Measurements from ENCODE around the gene SPTLC2. TPM values are rescaled to one million over a fixed set of nuclear protein-coding genes. Genes with fewer than 3 reads are reported as not detected.
A peak's percentile ranks its signal among the peaks of the same experiment; 100 is the strongest.
"Not testable (repeated sequence)": the region's sequence is repeated elsewhere in the genome, so short reads cannot be mapped to it uniquely, and the experiment has no call there.

Gene SPTLC2
- total RNA-seq, 1 donor from 2014 or later, result 37.3 TPM

DNA sequence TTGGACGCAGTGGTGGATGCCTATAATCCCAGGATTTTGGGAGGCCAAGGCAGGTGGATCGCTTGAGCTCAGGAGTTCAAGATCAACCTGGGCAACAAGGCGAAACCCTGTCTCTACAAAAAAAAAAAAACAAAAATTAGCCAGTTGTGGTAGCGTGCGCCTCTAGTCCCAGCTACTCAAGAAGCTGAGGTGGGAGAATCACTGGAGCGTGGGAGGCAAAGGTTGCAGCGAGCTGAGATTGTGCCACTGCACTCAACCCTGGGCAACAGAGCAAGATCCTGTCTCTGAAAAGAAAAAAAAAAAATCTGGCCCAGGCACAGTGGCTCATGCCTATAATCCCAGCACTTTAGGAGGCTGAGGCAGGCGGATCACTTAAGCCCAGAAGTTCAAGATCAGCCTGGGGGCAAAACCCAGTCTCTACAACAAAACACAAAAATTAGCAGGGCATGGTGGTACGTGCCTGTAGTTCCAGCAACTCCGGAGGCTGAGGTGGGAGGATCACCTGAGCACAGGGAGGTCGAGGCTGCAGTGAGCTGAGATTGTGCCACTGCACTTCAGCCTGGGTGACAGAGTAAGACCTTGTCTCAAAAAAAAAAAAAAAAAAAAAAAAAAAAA, 27.9 kb downstream of the SPTLC2 start:
- DNase-seq, result not testable (repeated sequence)

DNA sequence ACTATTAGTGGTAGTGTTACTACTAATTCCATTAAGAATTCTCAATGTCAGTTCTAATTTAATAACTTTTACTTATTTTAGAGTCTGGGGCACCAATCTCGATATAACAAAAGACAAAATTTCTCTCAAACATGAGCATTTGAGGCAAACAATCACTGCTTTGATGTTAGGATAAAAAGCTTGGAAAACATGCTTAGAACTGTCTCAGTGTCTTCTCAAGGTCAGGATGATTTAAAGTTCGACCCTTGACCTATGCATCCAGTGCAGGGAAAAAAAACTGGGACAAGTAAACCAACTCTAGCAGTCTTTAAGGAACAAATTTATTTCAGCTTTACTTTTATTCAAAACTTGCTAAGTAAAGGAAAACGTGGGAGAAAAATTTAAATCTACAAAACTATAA, 31.1 kb downstream of the SPTLC2 start:
- no peak for DNase-seq

DNA sequence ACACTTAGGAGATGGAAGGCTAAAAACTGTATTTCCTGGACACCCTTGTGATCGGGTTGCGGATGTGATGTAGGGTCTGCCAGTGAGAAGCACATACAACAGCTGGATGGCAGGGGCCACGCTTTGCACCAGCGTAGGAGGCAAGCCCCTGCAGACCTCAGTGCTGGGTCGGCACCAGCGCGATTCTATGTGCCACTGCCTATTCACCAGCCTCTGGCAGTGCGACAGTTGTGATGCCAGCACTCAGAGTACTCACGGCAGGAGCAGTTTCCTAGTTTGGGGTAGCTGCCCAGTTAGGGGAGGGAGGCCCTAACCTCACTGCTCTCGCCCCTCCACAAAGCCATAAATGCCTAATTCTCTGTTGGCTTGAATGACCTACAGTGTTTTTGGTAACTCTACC, 31.6 kb downstream of the SPTLC2 start:
- no peak for DNase-seq

DNA sequence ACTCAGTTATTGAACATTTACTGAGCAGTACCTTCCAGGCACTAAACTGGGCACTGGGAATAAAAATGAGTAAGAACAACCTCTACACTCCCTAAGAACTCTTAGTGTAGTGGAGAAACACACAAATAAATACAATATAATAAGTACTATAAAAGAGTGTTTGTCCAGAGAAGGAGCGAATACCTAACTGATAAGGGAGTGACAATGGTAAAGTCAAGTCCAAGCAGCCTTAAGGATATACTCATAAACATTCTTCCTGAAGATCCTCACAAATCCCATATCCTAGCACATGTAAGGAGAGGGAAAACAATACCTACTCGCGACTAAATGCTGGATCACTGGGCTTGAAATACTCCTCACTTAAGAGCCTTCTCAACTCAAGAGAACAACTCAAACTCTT, 32.8 kb downstream of the SPTLC2 start:
- DNase-seq, result no peak

DNA sequence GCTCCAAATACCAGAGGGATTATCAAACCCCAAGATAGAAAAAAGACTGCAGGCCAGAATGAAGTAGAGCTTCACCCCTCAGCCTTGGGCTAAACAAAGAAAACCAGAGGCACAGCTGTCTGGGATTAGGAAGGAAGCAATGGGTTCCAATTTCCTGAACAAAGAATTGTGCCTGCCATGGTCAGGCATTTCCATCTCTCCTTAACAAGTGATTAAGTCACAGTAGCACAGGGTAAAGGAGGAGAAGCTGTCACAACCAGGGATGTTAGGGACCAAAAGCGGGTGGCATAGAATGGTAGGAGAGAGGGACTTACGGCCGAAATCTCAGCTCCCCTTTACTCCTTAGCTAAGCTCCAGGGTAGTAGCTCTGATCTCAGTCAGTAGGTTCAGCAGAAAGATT, 33.9 kb downstream of the SPTLC2 start:
- DNase-seq, result peak; percentile 71

DNA sequence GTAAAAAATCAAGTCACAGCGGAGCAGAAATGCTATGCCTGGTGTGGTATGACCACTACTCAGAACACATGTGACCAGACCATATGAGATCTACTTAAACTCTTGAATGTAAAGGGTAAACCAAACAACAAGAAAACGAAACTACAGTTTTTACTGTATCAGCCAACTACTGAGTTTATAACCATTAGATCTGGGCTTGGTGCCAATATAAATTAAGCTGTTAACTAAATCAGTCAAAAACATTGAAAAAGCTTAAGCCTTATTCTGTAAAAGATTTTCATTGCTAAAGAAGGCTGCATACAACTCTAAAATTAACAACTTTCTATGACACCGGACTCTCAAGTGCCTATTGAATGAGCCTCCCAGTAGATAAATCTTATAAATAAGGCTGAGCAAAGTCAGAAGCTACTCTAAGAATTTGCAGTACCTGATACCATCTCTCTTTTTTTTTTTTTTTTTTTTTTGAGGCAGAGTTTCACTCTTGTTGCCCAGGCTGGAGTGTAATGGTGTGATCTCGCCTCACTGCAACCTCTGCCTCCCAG, 35.4 kb downstream of the SPTLC2 start:
- peak; percentile 58 for DNase-seq

DNA sequence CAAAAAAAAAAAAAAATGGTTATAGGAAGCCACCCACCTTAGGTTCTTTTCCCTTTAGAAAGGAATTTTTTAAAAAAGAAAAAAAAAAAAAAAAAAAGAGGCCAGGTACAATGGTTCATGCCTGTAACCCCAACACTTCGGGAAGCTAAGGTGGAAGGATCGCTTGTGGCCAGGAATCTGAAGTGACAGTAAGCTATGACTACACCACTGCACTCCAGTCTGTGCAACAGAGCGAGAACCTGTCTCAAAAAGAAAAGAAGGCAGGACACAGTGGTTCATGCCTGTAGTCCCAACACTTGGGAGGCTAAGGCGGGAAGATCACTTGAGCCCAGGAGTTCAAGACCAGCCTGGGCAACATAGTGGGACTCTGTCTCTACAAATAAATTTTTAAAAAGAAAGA, 36.0 kb downstream of the SPTLC2 start:
- no peak for DNase-seq

DNA sequence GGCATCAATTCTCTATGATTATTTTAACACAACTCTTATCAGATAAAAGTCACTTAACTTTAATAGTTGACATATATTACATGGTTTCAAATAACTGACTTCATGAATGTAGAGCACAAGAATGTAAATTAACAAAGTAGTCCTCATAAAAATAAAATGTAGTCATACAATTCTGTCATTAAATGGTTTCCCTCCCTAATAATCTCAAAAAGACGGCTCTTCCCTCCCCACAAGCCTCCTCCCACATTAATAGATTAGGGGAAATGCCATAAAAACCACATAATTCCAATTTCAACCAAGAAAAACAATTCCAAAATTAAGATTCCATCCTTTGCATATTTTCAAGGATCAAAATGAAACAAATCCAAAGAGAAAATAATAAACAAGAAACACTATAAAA, 36.7 kb downstream of the SPTLC2 start:
- no peak for DNase-seq

DNA sequence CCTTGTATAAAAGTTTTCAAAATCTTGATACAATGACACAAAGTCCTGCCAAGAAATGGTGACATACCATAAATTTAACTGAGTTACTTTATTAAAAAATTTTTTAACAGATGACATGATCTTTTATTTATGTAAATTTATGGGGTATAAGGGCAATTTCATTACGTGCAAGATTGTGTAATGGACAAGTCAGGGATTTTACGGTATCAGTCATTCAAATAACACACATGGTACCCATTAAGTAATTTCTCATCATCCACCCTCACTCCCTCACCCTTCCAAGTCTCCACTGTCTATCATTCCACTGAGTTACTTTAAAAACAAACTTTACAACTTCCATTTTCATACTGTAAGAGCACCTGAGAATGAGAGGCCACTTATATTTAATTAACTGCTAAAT, 37.4 kb downstream of the SPTLC2 start:
- DNase-seq, result no peak

DNA sequence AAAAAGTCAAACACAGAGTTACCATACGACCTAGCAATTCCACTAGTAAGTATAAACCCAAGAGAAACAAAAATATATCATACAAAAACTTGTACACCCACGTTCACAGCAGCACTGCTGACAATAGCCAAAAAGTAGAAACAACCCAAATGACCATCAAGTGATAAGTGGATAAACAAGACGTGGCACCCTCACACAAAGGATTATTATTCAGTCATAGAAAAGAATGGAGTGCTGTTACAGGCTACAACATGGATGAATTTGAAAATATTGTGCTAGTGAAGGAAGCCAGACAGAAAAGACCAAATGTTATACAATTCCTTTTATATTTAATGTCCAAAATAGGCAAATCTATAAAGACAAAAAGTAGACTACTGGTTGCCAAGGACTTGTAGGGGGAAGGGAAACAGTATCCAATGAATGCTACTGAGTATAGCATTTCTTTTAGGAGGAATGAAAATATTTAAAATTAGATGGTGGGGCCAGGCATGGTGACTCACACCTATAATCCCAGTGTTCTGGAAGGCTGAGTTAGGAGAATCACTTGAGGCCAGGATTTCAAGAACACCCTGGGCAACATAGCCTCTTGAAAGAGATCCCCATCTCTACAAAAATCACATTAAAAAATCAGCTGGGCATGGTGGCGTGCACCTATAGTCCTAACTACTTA, 41.9 kb downstream of the SPTLC2 start:
- no peak for DNase-seq

DNA sequence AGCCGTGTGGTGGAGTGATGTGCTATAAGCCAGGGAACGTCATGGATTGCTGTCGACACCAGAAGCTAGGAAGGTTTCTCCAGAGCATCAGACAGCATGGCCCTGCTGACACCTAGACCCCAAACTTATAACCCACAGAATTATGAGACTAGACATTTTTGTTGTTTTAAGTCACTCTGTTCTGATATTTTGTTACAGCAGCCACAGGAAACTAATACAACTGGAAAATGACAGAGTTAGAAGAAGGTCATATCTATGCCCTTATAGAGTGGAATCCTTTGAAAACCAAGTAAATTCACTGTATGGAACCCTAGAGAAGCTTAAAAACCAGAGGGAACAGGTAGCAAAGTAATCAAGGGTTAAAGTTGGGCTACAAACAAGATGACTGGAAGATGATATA, 42.5 kb downstream of the SPTLC2 start:
- DNase-seq, result no peak

DNA sequence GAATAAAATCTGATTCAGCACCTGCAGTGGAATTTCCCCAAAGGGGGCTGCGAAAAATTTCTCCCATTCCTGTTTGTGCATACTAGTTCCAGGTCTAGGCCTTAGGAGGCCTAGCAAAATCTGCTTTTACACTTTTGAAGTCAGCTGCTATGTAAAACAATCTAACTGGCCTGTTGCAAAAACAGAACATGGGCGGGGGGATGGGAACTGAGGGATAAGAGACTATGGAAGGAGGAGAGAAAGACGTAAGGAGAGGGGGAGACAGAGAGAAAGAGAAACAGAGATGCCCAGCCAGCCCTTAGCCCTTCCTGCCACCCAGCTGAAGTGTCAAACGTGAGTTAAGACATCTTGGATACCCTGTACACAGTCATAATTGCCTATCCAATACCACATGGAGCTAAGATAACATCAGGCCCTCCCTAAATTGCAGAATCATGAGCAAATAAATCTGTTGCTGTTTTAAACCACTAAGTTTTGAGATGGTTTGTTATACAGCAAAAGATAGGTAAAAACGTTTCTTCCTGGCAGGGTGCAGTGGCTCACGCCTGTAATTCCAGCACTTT, 45.6 kb downstream of the SPTLC2 start:
- DNase-seq, result no peak

DNA sequence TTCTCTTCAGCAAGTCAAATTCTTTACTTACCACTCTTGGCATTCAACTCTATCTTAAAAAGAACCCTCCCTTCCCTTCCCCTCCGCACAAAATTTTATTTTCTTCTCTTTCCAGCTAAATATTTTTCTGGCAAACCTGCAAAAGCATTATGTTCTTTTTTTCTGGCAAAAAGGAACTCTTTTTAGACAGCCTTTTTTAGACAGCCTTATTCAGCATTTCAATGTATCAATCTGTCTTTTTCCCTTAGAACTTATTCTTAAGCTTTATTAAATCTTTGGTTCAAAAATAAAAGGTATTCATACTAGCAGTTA, 50.5 kb downstream of the SPTLC2 start:
- no peak for DNase-seq

DNA sequence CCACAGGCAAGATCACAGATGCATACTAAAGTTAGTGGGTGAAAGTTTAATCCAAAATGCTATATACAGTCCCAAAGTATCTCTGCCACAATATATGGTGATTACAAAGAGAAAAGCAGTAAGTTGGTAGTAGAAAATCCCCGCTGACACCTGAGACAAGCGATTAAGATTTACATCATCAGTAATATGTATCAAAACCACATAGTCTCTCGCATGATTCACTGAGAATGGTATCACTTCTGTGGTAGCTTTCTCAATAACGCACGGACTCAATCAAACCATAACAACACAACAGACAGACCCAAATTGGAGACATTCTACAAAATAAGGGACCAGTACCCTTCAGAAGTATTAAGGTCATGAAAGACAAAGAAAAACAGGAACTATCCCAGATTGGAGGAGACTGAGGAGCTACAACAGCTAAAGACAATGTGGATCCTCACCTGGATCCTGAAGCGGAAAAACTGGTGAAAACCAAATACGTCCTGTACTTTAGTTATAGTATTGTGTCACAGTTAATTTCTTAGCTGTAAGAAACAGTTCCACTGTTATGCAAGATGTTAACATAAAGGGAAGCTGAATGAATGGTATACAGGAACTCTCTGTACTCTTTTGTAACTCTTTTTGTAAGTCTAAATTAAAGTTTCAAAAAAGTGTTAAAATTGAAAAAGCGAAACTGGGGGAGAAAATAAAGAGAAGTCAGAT, 51.0 kb downstream of the SPTLC2 start:
- no peak for DNase-seq

DNA sequence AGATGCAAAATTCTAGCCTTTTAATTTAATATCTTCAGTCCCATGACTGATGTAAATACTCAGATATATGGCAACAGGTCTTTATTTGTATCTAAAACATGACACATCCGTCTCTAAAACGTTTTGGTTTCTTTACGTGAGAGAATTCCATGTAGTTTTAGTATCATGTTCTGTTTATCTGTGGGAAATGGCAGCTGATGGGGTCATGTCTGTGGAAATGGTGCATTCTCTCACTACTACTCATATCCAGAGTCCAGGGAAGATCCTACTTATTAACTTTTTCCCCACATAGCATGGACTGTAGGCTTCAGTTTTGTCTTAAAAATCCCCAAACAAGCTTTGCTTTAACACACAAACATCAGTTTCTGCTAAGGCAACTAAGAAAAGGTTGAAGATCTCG, 53.8 kb downstream of the SPTLC2 start:
- no peak for DNase-seq

DNA sequence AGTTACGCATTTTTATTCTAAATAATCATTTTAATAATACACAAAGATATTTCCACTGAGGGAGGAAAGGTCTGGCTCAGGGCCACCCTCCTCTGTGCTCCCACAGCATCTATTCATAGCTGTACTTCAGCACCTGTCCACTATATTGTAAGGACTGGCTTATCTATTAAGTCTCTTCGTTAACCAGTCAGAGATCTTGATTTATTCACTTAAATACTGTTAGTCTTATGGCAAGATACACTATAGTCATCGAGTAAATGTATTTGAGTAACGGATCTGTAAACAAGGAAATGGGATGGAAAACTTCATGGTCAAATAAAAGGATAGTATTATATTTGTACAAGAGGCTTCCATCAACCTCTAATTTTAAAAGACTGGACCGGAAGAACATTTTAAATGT, 54.6 kb downstream of the SPTLC2 start:
- no peak for DNase-seq

DNA sequence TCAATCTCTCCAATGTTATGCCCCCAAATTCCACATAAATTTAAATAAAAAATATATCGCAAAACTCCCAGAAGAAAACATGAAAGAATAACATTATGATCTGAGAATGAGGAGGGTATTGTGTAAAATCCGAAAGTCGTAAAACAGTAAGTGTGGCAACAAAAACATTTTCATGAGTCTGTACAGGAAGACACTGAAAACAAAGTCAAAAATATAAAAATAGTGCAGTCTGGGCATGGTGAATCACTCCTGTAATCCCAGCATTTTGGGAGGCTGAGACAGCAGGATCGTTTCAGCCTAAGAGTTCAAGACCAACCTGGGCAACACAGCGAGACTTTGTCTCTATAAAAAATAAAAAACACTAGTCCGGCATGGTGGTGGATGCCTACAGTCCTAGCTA, 57.1 kb downstream of the SPTLC2 start:
- DNase-seq, result no peak

DNA sequence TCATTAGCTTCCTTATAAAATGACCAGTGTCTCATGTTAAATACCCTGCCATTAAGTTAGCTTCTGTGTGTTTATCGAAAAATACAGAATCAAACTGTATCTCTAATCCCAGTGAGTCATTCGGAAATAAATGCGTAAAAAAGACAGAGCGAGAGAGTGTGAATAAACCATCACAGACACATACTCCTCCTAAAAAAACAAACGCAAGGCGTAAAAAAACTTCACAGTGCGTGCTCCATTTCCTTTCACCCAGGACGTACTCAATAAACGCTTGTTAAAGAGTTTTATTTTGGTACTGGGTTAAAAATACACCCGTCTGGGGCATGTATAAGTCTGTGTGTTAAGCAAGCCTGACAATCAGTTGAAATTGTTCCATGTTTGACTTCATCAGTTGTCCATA, 59.0 kb downstream of the SPTLC2 start:
- DNase-seq, result no peak

DNA sequence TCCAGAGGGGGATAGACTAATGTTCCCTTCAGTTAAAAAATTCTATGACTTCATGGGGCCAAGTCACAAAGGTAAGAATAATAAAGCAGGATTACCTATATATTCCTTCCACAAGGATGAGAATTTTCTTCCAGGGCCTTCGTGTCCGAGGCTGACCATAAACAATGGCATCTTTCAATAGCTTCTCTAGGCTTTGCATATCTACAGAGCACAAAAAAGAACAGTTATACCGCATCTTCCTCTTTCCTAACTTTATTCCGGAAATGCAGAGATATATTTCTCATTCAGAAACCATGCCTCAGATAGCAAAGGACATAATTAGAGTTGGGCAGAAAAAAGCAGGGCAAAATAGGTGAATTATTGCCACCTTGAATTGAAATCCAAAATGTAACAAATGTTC, 59.5 kb downstream of the SPTLC2 start:
- DNase-seq, result no peak

DNA sequence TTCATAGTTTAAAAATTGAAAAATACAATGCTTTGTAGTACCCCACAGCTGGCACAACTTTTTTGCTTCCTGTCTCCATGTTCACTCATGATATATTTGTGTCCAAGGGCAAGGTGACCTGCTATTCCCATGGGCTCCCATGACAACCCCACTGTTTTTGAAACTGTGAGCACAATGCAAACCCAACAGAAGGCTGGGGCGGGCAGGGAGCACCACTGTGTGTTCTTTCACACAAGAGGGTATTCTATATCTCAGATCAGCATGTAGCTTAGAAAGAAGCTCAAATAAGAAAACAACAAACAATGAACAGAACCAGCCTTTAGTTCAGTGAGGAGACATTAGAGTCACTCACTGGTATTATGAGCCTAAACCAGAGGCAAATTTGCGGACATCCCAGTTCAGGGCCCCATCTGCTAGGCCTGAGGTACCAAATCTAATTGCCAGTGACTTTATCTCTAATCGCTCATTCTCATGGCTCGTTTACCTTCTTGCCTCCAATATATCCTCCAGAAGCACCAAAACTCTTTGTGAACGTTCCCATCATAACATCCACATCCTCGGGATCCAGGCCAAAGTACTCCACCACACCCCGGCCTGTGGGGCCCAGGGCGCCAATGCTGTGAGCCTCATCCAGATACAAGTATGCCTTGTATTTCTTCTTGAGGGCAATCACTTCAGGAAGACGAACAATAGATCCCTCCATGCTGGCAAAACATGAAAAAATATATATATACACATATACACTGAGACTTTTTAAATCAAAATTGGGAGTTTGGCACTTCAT, 61.4 kb downstream of the SPTLC2 start:
- no peak for DNase-seq

DNA sequence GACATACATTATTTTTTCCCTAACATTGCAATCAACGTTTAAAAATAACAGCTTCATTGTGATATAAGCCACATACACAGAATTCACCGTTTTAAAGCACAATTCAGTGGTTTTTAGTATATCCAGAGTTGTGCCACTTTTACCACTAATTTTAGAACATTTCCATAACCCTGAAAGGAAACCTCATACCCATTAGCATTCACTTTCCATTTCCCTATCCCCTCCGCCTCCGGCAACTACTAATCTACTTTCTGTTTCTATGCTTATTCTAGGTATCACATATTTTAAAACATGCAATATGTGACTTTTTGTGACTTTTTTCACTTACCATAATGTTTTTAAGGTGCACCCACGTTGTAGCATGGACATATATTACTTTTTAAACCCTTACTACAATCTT, 62.2 kb downstream of the SPTLC2 start:
- DNase-seq, result no peak

DNA sequence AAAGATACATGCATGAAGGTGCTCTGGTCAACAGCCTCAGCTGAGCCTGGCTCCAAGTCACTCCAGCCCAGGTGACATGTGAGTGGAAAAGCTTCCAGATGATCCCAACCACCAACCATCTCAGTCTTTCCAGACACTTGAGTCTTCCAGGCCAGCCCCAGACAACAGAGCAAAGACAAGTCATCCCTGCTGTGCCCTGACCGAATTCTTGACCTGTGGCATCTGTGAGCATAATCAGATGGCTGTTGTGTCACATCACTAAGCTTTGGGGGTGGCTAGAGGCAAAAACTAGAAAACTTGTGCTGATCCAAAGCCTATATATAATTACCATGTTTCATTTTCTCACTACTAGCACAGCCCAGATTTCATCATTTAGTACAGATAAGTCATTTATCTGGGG, 67.0 kb downstream of the SPTLC2 start:
- no peak for DNase-seq
